Body of pancreas (tissue), 4 donors: ENCODE data around the gene GSTP1. TPM values are rescaled to one million over a fixed set of nuclear protein-coding genes. Genes with fewer than 3 reads are reported as not detected.

ENCODE experiments used
- ATAC-seq: fragments of 150-250 bp; one replicate; pipeline ENCODE4 v1.9.1; 2016
- DNase-seq, 4 donors: peaks; one replicate each; pipeline ENCODE4 v3.0.0-alpha.2; 2019
- H3K27ac ChIP-seq, 4 donors: fragments of 200-600 bp; sonication (generic); 1 replicate in 3 of 4; 2 replicates in 1 of 4; pipeline versions ENCODE4 v1.5.1 to v1.6.1; 2016 to 2019; ENCODE audit warnings: mild to moderate bottlenecking in 1 of 4, mixed read lengths in 1 of 4, moderate library complexity in 1 of 4
- H3K27me3 ChIP-seq, 2 donors: fragments of 200-600 bp; sonication (generic); one replicate each; pipeline ENCODE4 v1.6.0; 2016; ENCODE audit warnings: mild to moderate bottlenecking in 1 of 2
- H3K36me3 ChIP-seq, 2 donors: fragments of 200-600 bp; sonication (generic); replicated peaks in 1 of 2; 2 replicates each; pipeline ENCODE4 v1.5.1; 2016; ENCODE audit warnings: low read depth in 2 of 2; ENCODE audit not compliant: insufficient read depth in 1 of 2
- H3K4me1 ChIP-seq: fragments of 200-600 bp; sonication (generic); one replicate; pipeline ENCODE4 v1.6.0; 2016
- H3K4me3 ChIP-seq, 2 donors: fragments of 200-600 bp; sonication (generic); 1 replicate in 1 of 2; 2 replicates in 1 of 2; pipeline ENCODE4 v1.5.1; 2016 to 2019
- H3K9me3 ChIP-seq, 3 donors: fragments of 200-600 bp; sonication (generic); 1 replicate in 2 of 3; 2 replicates in 1 of 3; pipeline ENCODE4 v1.5.1; 2016
- POLR2A ChIP-seq, 3 donors: fragments of 450-650 bp; IDR thresholded peaks; one replicate each; pipeline ENCODE4 v1.6.1; 2016; ENCODE audit warnings: antibody characterized with exemption in 3 of 3, mild to moderate bottlenecking in 2 of 3
- WGBS, 2 donors: methylation state at CpG; one replicate each; pipeline ENCODE4 v1.1.5; 2017; 5-methylcytosine and 5-hydroxymethylcytosine counted together
- intact Hi-C: fragments of 100-400 bp; cut with DNase I; formaldehyde crosslinking; loops from one replicate; pipeline ENCODE4 v1.15.1; 2023
- total RNA-seq, 2 donors: library from RNA; depleted of rRNA; stranded (reverse); fragments of >200 nt; gene quantifications; one replicate each; pipeline ENCODE4 v1.1.0, GENCODE V29; 2016
- TF ChIP-seq, protein P1 (sequence below), 7 experiments: fragments of 450-650 bp in 4 of 7; fragments of 200-600 bp in 3 of 7; sonication (generic) in 3 of 7; IDR thresholded peaks; one replicate each; pipeline ENCODE4 v1.5.1; 2016 to 2019; ENCODE audit warnings: antibody characterized with exemption in 7 of 7

GSTP1 gene
- 100 to 1,000 TPM; 359 to 454 TPM for total RNA-seq

DNA sequence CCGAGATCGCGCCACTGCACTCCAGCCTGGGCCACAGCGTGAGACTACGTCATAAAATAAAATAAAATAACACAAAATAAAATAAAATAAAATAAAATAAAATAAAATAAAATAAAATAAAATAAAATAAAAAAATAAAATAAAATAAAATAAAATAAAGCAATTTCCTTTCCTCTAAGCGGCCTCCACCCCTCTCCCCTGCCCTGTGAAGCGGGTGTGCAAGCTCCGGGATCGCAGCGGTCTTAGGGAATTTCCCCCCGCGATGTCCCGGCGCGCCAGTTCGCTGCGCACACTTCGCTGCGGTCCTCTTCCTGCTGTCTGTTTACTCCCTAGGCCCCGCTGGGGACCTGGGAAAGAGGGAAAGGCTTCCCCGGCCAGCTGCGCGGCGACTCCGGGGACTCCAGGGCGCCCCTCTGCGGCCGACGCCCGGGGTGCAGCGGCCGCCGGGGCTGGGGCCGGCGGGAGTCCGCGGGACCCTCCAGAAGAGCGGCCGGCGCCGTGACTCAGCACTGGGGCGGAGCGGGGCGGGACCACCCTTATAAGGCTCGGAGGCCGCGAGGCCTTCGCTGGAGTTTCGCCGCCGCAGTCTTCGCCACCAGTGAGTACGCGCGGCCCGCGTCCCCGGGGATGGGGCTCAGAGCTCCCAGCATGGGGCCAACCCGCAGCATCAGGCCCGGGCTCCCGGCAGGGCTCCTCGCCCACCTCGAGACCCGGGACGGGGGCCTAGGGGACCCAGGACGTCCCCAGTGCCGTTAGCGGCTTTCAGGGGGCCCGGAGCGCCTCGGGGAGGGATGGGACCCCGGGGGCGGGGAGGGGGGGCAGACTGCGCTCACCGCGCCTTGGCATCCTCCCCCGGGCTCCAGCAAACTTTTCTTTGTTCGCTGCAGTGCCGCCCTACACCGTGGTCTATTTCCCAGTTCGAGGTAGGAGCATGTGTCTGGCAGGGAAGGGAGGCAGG is at the start of gene GSTP1:
GSTP1 (plus strand) TSS at position 566 of the 958 bp plus-strand sequence; CDS start at position 598, 32 bp downstream.
- Histone ChIP-seq H3K4me3 (peak within 1 kb of the TSS; percentile 52 to 83), H3K9me3 (no peaks in the 10 kb centered on the region), H3K27me3 (no peaks in the 10 kb centered on the region), H3K4me1 (peaks cover 60% of the 10 kb centered on the region), H3K27ac (peak within 1 kb of the TSS; percentile 88 to 99 (median 98)), H3K36me3 (peaks cover 0 to 2% of the 10 kb centered on the region in 2 donors)
- intact Hi-C loops, result no loop called here
- DNase-seq (peak; percentile 87 to 92 (median 92)), ATAC-seq (peak; percentile 84)
- WGBS, 2 donors, result 1 to 2% methylated on average over 19 to 70 of the region's 81 CpGs
- TF ChIP-seq, protein P1, sequence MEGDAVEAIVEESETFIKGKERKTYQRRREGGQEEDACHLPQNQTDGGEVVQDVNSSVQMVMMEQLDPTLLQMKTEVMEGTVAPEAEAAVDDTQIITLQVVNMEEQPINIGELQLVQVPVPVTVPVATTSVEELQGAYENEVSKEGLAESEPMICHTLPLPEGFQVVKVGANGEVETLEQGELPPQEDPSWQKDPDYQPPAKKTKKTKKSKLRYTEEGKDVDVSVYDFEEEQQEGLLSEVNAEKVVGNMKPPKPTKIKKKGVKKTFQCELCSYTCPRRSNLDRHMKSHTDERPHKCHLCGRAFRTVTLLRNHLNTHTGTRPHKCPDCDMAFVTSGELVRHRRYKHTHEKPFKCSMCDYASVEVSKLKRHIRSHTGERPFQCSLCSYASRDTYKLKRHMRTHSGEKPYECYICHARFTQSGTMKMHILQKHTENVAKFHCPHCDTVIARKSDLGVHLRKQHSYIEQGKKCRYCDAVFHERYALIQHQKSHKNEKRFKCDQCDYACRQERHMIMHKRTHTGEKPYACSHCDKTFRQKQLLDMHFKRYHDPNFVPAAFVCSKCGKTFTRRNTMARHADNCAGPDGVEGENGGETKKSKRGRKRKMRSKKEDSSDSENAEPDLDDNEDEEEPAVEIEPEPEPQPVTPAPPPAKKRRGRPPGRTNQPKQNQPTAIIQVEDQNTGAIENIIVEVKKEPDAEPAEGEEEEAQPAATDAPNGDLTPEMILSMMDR (IDR thresholded peaks at IDR 0.05), result peak; percentile 51 to 94 (median 66)
- TF ChIP-seq POLR2A (IDR thresholded peaks at IDR 0.05), result peak; percentile 90 to 92 (median 90)

DNA sequence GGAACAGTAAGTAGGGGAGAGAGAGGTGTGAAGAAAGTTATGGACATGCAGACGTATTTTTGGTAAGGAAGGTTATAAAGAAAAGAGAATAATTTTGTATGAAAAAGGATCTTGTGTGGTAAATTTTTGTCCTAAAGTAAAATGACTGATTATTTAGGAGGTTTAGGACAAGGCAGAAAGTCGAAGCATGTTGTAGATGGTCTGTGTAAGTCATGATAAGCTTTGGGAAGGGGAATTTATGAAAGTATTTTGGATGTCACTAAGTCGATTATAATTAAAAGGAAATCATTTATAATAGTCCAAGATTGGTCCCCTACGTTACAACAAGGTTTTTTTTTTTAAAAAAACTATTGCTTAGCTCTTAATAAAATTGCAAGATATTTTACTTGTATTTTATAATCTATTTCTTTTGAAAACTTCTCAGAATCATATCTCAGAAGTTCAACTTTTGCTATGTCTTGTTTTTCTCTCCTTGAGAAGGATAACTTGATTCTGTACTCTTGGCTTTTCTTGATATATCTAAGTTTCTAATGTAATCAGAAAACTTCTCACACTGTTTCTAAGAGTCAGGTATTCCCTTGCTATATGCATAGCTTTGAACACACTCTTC is 49.4 kb upstream of the GSTP1 start:
- H3K27ac ChIP-seq, result peak overlapping the region in 2 of 4 donors; percentile 58 to 70

DNA sequence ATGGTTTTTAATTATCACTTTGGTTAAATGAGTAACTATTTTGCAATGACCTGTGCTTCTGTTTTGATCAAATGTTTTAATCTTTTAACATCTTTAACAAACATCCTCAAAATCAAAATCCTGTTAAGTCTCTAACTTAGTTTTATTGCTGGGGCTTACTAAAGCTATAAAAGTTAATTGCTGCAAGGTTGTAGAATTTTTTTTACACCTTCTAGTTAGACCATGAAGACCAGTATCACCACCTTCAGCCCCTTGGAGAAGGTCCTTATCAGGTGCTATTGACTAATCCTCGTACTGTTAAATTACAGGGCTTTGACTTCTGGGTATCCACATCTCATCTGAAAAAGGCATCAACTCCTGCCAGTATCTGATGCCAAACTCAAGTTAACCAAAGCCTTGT is 48.1 kb upstream of the GSTP1 start:
- Histone ChIP-seq H3K27me3 (no peaks in the 10 kb centered on the region), H3K27ac (no peak overlapping the region), H3K9me3 (peaks cover 0 to 4% (median 0%) of the 10 kb centered on the region in 3 donors), H3K4me1 (peaks cover 23% of the 10 kb centered on the region), H3K36me3 (no peaks in the 10 kb centered on the region), H3K4me3 (no peak overlapping the region)
- DNase-seq (no peak), ATAC-seq (no peak)
- intact Hi-C loops, result no loop called here
- WGBS, 2 donors, result 31 to 43% methylated on average over 1 of the region's 1 CpG
- TF ChIP-seq POLR2A (IDR thresholded peaks at IDR 0.05), result no peak
- TF ChIP-seq, protein P1 (IDR thresholded peaks at IDR 0.05), result no peak

More for the DNA sequence above, 49.4 kb upstream of the GSTP1 start:
- TF ChIP-seq, protein P1 (IDR thresholded peaks at IDR 0.05), result no peak
- no peak for TF ChIP-seq POLR2A (IDR thresholded peaks at IDR 0.05)
- intact Hi-C loops, result no loop called here
- Histone ChIP-seq H3K27me3 (no peaks in the 10 kb centered on the region), H3K4me1 (peaks cover 23% of the 10 kb centered on the region), H3K36me3 (no peaks in the 10 kb centered on the region), H3K4me3 (no peak overlapping the region), H3K9me3 (peaks cover 0 to 4% (median 0%) of the 10 kb centered on the region in 3 donors)
- WGBS, 2 donors, result 27 to 29% methylated on average over 4 of the region's 4 CpGs
- no peak for DNase-seq
- ATAC-seq, result no peak

DNA sequence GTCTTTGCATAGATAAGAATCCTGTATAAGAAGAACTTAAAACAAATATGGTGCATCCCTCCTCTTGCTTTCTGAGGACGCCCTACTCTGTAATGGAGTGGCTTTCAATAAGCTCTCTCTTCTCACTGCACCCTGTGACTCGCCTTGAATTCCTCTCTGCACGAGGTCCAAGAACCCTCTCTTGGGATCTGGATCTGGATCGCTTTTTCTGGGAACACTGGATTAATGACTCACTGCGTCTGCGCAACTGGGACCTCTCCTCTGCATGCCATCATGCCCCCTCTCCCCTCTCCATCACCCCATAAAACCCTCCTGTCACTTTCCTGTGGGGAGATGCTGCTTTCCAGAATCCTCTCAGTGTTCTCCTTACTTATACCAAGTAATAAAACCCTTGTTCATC is 45.3 kb upstream of the GSTP1 start:
- intact Hi-C loops, result no loop called here
- TF ChIP-seq POLR2A (IDR thresholded peaks at IDR 0.05), result no peak
- TF ChIP-seq, protein P1 (IDR thresholded peaks at IDR 0.05), result no peak
- H3K27ac ChIP-seq, result no peak overlapping the region

More for the DNA sequence above, 45.3 kb upstream of the GSTP1 start:
- peaks cover 10% of the 10 kb centered on the region for H3K4me1 ChIP-seq
- no peak for DNase-seq
- no peaks in the 10 kb centered on the region for H3K36me3 ChIP-seq
- no peaks in the 10 kb centered on the region for H3K27me3 ChIP-seq
- WGBS, 2 donors, result 80 to 87% methylated on average over 6 of the region's 6 CpGs
- H3K9me3 ChIP-seq, result peaks cover 0 to 4% (median 0%) of the 10 kb centered on the region in 3 donors
- no peak overlapping the region for H3K4me3 ChIP-seq
- no peak for ATAC-seq
